Femur (tissue), 1 donor: ENCODE data around the gene EFTUD2.

Source experiments
- DNase-seq: peaks from one replicate; pipeline ENCODE4 v3.0.0-alpha.2; 2017

EFTUD2 gene

GRCh38 chr17:44887016-44887415, 12.2 kb downstream of the EFTUD2 start:
- no peak for DNase-seq

- no peak for DNase-seq
These were observed 14.3 kb downstream of the EFTUD2 start for GRCh38 chr17:44884941-44885340.

GRCh38 chr17:44881145-44881544, 18.1 kb downstream of the EFTUD2 start:
- DNase-seq: no peak

GRCh38 chr17:44880062-44880461, 19.2 kb downstream of the EFTUD2 start:
- DNase-seq: no peak

- DNase-seq: no peak
These were observed 19.9 kb downstream of the EFTUD2 start for GRCh38 chr17:44879376-44879775.

- no peak for DNase-seq
These were observed 20.5 kb downstream of the EFTUD2 start for GRCh38 chr17:44878627-44879221.

- no peak for DNase-seq
These were observed 22.1 kb downstream of the EFTUD2 start for GRCh38 chr17:44877121-44877520.

GRCh38 chr17:44875761-44876160, 23.5 kb downstream of the EFTUD2 start:
- no peak for DNase-seq

GRCh38 chr17:44872131-44872768, 27.0 kb downstream of the EFTUD2 start:
- DNase-seq: no peak

- no peak for DNase-seq
These were observed 27.7 kb downstream of the EFTUD2 start for GRCh38 chr17:44871556-44871955.

GRCh38 chr17:44867841-44868240, 31.4 kb downstream of the EFTUD2 start:
- no peak for DNase-seq

- no peak for DNase-seq
These were observed 33.3 kb downstream of the EFTUD2 start for GRCh38 chr17:44865931-44866330.

- DNase-seq: peak; percentile 76
These were observed 34.0 kb downstream of the EFTUD2 start for GRCh38 chr17:44865231-44865660.

- DNase-seq: no peak
These were observed 34.4 kb downstream of the EFTUD2 start for GRCh38 chr17:44864831-44865230.

- no peak for DNase-seq
These were observed 36.0 kb downstream of the EFTUD2 start for GRCh38 chr17:44863061-44863918.

GRCh38 chr17:44862278-44862914, 36.8 kb downstream of the EFTUD2 start:
- no peak for DNase-seq

GRCh38 chr17:44859701-44860100, 39.5 kb downstream of the EFTUD2 start:
- no peak for DNase-seq

GRCh38 chr17:44854192-44854591, 45.1 kb downstream of the EFTUD2 start:
- DNase-seq: no peak

- no peak for DNase-seq
These were observed 48.6 kb downstream of the EFTUD2 start for GRCh38 chr17:44850612-44851011.

- no peak for DNase-seq
These were observed 49.2 kb downstream of the EFTUD2 start for GRCh38 chr17:44850025-44850424.

GRCh38 chr17:44848961-44849489, 50.2 kb downstream of the EFTUD2 start:
- no peak for DNase-seq

- no peak for DNase-seq
These were observed 50.9 kb downstream of the EFTUD2 start for GRCh38 chr17:44848257-44848795.

GRCh38 chr17:44847586-44847985, 51.7 kb downstream of the EFTUD2 start, which contains the start of gene HIGD1B:
Gene HIGD1B (plus strand): TSS chr17:44847883. CDS start chr17:44848153, 270 bp downstream.
- DNase-seq: no peak
